Endodermal cell (in vitro differentiated cells): ENCODE data around the gene CPEB3. TPM values are rescaled to one million over a fixed set of nuclear protein-coding genes. Genes with fewer than 3 reads are reported as not detected.

Experiments
- DNase-seq: peaks from one replicate; pipeline ENCODE4 v3.0.0-alpha.2; 2017
- H3K27ac ChIP-seq: 2 replicates; pipeline ENCODE4 v1.5.1; 2013; ENCODE audit warnings: mild to moderate bottlenecking, low read depth, low read length, moderate library complexity
- H3K27me3 ChIP-seq: 2 replicates; pipeline ENCODE4 v1.6.1; 2013; ENCODE audit warnings: mild to moderate bottlenecking, low read length, moderate library complexity; ENCODE audit not compliant: insufficient read depth, control insufficient read depth, poor library complexity, severe bottlenecking
- H3K36me3 ChIP-seq: 2 replicates; pipeline ENCODE4 v1.7.0; 2013; ENCODE audit warnings: mild to moderate bottlenecking, low read length, moderate library complexity; ENCODE audit not compliant: control insufficient read depth, insufficient read depth
- H3K4me1 ChIP-seq: one replicate; pipeline ENCODE4 v1.7.0; 2013; ENCODE audit warnings: low read length; ENCODE audit not compliant: control insufficient read depth, insufficient read depth
- H3K4me3 ChIP-seq: 2 replicates; pipeline ENCODE4 v1.5.1; 2013; ENCODE audit warnings: mild to moderate bottlenecking, low read length, moderate library complexity
- H3K9ac ChIP-seq: 2 replicates; pipeline ENCODE4 v1.6.1; 2013; ENCODE audit warnings: mild to moderate bottlenecking, low read length, moderate library complexity; ENCODE audit not compliant: poor library complexity, severe bottlenecking; ENCODE audit errors: extremely low read depth
- H3K9me3 ChIP-seq: 2 replicates; pipeline ENCODE4 v1.6.1; 2013; ENCODE audit warnings: mild to moderate bottlenecking, low read length, moderate library complexity; ENCODE audit not compliant: control insufficient read depth
- H3K27ac Mint-ChIP-seq: 2 replicates; pipeline ENCODE4 v1.8.0; 2020; ENCODE audit warnings: mixed read lengths
- H3K27me3 Mint-ChIP-seq: 2 replicates; pipeline ENCODE4 v1.8.0; 2021; ENCODE audit warnings: mild to moderate bottlenecking, mixed read lengths; ENCODE audit not compliant: insufficient read depth
- H3K36me3 Mint-ChIP-seq: 2 replicates; pipeline ENCODE4 v1.8.0; 2020; ENCODE audit warnings: low read depth, mixed read lengths
- H3K4me1 Mint-ChIP-seq: 2 replicates; pipeline ENCODE4 v1.8.0; 2020; ENCODE audit warnings: mixed read lengths
- H3K4me3 Mint-ChIP-seq: 2 replicates; pipeline ENCODE4 v1.8.0; 2020; ENCODE audit warnings: mild to moderate bottlenecking, moderate library complexity, mixed read lengths
- H3K9me3 Mint-ChIP-seq: 2 replicates; pipeline ENCODE4 v1.8.0; 2020; ENCODE audit warnings: mild to moderate bottlenecking, mixed read lengths
- WGBS, 2 experiments: methylation state at CpG; one replicate each; pipeline versions ENCODE4 v1.1.5 to v1.1.7; 2013; ENCODE audit warnings: missing lambda C conversion rate in 2 of 2, mixed read lengths in 1 of 2; ENCODE audit not compliant: insufficient coverage in 1 of 2, insufficient read length in 1 of 2; 5-methylcytosine and 5-hydroxymethylcytosine counted together
- total RNA-seq, 2 donors: library from RNA; stranded (reverse); fragmentation: NEBNext Ultra II Directional in 1 of 2; extraction: Animal tissue kit (Norgen Biotek cat#: 25700) in 1 of 2; gene quantifications; 2 replicates in 1 of 2; 3 replicates in 1 of 2; pipeline ENCODE4 v1.2.1, GENCODE V29; 2021
- TF ChIP-seq, protein P1 (sequence below): fragments of 200-600 bp; sonication (generic); conservative IDR thresholded peaks from 2 replicates; pipeline ENCODE4 v1.5.0; 2021; ENCODE audit warnings: antibody characterized with exemption, mild to moderate bottlenecking

Gene CPEB3
- total RNA-seq, 2 donors from 2014 or later, result 1.1 to 1.3 TPM

GRCh38 chr10:92005978-92006377 is 284.9 kb downstream of the CPEB3 start:
- Histone ChIP-seq H3K4me1 (peaks cover 4% of the 10 kb centered on the region), H3K9me3 (peaks cover 13% of the 10 kb centered on the region), H3K27me3 (no peaks in the 10 kb centered on the region), H3K36me3 (peaks cover 76% of the 10 kb centered on the region), H3K27ac (no peak overlapping the region), H3K4me3 (no peak overlapping the region), H3K9ac (no peak overlapping the region)
- no peak overlapping the region for H3K27ac Mint-ChIP-seq
- no peaks in the 10 kb centered on the region for H3K27me3 Mint-ChIP-seq
- H3K4me1 Mint-ChIP-seq, result no peaks in the 10 kb centered on the region
- TF ChIP-seq, protein P1, sequence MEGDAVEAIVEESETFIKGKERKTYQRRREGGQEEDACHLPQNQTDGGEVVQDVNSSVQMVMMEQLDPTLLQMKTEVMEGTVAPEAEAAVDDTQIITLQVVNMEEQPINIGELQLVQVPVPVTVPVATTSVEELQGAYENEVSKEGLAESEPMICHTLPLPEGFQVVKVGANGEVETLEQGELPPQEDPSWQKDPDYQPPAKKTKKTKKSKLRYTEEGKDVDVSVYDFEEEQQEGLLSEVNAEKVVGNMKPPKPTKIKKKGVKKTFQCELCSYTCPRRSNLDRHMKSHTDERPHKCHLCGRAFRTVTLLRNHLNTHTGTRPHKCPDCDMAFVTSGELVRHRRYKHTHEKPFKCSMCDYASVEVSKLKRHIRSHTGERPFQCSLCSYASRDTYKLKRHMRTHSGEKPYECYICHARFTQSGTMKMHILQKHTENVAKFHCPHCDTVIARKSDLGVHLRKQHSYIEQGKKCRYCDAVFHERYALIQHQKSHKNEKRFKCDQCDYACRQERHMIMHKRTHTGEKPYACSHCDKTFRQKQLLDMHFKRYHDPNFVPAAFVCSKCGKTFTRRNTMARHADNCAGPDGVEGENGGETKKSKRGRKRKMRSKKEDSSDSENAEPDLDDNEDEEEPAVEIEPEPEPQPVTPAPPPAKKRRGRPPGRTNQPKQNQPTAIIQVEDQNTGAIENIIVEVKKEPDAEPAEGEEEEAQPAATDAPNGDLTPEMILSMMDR, result no peak
- no peak for DNase-seq
- 100% methylated on average over 1 of the region's 1 CpG; no CpG with 5 or more reads in 1 of the 2 experiments for WGBS, 2 experiments
- peaks cover 62% of the 10 kb centered on the region for H3K36me3 Mint-ChIP-seq
- H3K9me3 Mint-ChIP-seq, result peaks cover 5% of the 10 kb centered on the region
- H3K4me3 Mint-ChIP-seq, result no peak overlapping the region

DNA sequence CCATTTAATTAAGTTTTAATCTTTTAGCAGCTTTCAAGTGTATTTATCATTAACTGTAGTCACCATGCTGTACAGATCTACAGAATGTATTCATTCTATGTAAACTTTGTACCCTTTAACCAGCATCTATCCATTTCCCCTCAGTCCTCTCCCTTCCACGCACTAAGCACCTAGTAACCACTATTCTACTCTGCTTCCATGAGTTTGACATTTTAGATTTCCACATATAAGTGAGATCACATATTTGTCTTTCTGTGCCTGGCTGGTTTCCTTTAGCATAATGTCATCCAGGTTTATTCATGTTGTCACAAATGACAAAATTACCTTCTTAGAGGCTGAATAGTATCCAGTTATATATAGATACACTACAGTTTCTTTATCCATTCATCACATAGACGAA is 287.6 kb downstream of the CPEB3 start:
- no peak overlapping the region for H3K27ac Mint-ChIP-seq
- peaks cover 78% of the 10 kb centered on the region for H3K36me3 ChIP-seq
- H3K27ac ChIP-seq, result no peak overlapping the region
- H3K4me3 ChIP-seq, result no peak overlapping the region
- no peak for DNase-seq
- H3K36me3 Mint-ChIP-seq, result peaks cover 73% of the 10 kb centered on the region
- H3K4me3 Mint-ChIP-seq, result no peak overlapping the region
- H3K9me3 Mint-ChIP-seq, result peaks cover 5% of the 10 kb centered on the region
- WGBS, 2 experiments, result 92 to 97% methylated on average over 2 of the region's 2 CpGs
- no peaks in the 10 kb centered on the region for H3K4me1 Mint-ChIP-seq
- TF ChIP-seq, protein P1, result no peak
- H3K9me3 ChIP-seq, result peaks cover 16% of the 10 kb centered on the region
- H3K27me3 Mint-ChIP-seq, result no peaks in the 10 kb centered on the region
- no peak overlapping the region for H3K9ac ChIP-seq
- no peaks in the 10 kb centered on the region for H3K27me3 ChIP-seq
- H3K4me1 ChIP-seq, result no peaks in the 10 kb centered on the region

- no peak overlapping the region for H3K4me3 Mint-ChIP-seq
- H3K36me3 Mint-ChIP-seq, result peaks cover 86% of the 10 kb centered on the region
- Histone ChIP-seq H3K4me1 (no peaks in the 10 kb centered on the region), H3K36me3 (peaks cover 80% of the 10 kb centered on the region), H3K27ac (no peak overlapping the region), H3K4me3 (no peak overlapping the region), H3K27me3 (no peaks in the 10 kb centered on the region), H3K9ac (no peak overlapping the region), H3K9me3 (peaks cover 16% of the 10 kb centered on the region)
- WGBS, 2 experiments, result 97 to 100% methylated on average over 1 to 2 of the region's 2 CpGs
- DNase-seq, result no peak
- no peak overlapping the region for H3K27ac Mint-ChIP-seq
- no peaks in the 10 kb centered on the region for H3K4me1 Mint-ChIP-seq
- peaks cover 5% of the 10 kb centered on the region for H3K9me3 Mint-ChIP-seq
- TF ChIP-seq, protein P1, result no peak
- H3K27me3 Mint-ChIP-seq, result no peaks in the 10 kb centered on the region
Observed at GRCh38 chr10:92001995-92002394, 288.9 kb downstream of the CPEB3 start.
